Endothelial cell (in vitro differentiated cells): ENCODE measurements around the gene MPP4. TPM values are rescaled to one million over a fixed set of nuclear protein-coding genes. Genes with fewer than 3 reads are reported as not detected.

Experiments used
- DNase-seq: peaks from one replicate; pipeline ENCODE4 v3.0.0; 2021; ENCODE audit warnings: low spot score
- H3K27ac Mint-ChIP-seq: one replicate; pipeline ENCODE4 v1.8.0; 2021; ENCODE audit warnings: mixed read lengths, inconsistent platforms; ENCODE audit not compliant: unreplicated experiment
- H3K27me3 Mint-ChIP-seq: one replicate; pipeline ENCODE4 v1.8.0; 2021; ENCODE audit warnings: mild to moderate bottlenecking, moderate library complexity, mixed read lengths, inconsistent platforms; ENCODE audit not compliant: unreplicated experiment
- H3K36me3 Mint-ChIP-seq: one replicate; pipeline ENCODE4 v1.8.0; 2021; ENCODE audit warnings: mild to moderate bottlenecking, low read depth, mixed read lengths, inconsistent platforms; ENCODE audit not compliant: unreplicated experiment
- H3K4me1 Mint-ChIP-seq: one replicate; pipeline ENCODE4 v1.8.0; 2021; ENCODE audit warnings: mild to moderate bottlenecking, mixed read lengths, inconsistent platforms; ENCODE audit not compliant: unreplicated experiment
- H3K4me3 Mint-ChIP-seq: one replicate; pipeline ENCODE4 v1.8.0; 2021; ENCODE audit warnings: mild to moderate bottlenecking, mixed read lengths, inconsistent platforms; ENCODE audit not compliant: unreplicated experiment
- H3K9me3 Mint-ChIP-seq: one replicate; pipeline ENCODE4 v1.8.0; 2021; ENCODE audit warnings: mixed read lengths, inconsistent platforms; ENCODE audit not compliant: unreplicated experiment
- total RNA-seq: library from RNA; stranded (reverse); fragmentation: NEBNext Ultra II Directional; extraction: Animal tissue kit (Norgen Biotek cat#: 25700); gene quantifications from one replicate; pipeline ENCODE4 v1.2.1, GENCODE V29; 2021; ENCODE audit not compliant: unreplicated experiment
- TF ChIP-seq, protein P1 (sequence below): fragments of 200-600 bp; sonication (generic); IDR thresholded peaks from one replicate; pipeline ENCODE4 v1.5.0; 2021; ENCODE audit warnings: antibody characterized with exemption; ENCODE audit not compliant: unreplicated experiment

MPP4 gene
- total RNA-seq, 1 donor from 2014 or later: 0.13 TPM

- H3K9me3 Mint-ChIP-seq: no peaks in the 10 kb centered on the region
- TF ChIP-seq, protein P1, sequence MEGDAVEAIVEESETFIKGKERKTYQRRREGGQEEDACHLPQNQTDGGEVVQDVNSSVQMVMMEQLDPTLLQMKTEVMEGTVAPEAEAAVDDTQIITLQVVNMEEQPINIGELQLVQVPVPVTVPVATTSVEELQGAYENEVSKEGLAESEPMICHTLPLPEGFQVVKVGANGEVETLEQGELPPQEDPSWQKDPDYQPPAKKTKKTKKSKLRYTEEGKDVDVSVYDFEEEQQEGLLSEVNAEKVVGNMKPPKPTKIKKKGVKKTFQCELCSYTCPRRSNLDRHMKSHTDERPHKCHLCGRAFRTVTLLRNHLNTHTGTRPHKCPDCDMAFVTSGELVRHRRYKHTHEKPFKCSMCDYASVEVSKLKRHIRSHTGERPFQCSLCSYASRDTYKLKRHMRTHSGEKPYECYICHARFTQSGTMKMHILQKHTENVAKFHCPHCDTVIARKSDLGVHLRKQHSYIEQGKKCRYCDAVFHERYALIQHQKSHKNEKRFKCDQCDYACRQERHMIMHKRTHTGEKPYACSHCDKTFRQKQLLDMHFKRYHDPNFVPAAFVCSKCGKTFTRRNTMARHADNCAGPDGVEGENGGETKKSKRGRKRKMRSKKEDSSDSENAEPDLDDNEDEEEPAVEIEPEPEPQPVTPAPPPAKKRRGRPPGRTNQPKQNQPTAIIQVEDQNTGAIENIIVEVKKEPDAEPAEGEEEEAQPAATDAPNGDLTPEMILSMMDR: no peak
- peaks cover 3% of the 10 kb centered on the region for H3K4me1 Mint-ChIP-seq
- H3K36me3 Mint-ChIP-seq: peaks cover 7% of the 10 kb centered on the region
- no peak for DNase-seq
- no peak overlapping the region for H3K4me3 Mint-ChIP-seq
- no peak overlapping the region for H3K27ac Mint-ChIP-seq
- peaks cover 3% of the 10 kb centered on the region for H3K27me3 Mint-ChIP-seq
Measured at GRCh38 chr2:201638326-201638725, 60.1 kb downstream of the MPP4 start.

DNA sequence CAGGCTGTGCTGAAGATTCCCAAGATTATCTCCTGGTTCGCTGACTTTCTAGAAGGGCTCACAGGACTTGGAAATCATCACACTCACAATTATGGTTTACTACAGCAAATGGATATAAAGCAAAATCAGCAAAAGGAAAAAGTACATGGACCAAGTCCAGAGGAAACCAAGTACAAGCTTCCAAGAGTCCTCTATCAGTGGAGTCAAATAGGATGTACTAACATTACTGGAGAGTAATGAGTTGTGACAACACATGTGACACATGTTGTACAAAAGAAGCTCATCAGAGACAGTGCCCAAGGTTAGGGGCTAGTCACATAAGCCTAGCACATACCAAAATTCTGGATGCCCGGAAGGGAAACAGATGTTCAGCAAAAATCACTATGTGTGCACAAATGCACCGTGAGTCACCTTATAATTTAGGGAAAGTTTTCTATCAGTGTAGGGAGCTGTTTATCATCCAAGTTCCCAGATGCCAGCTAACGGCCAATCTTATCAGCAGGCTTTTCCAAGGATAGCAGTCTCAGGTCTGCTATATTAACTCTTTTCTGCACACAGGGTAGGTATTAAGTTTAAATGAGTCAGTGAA is 64.7 kb downstream of the MPP4 start:
- H3K9me3 Mint-ChIP-seq: no peaks in the 10 kb centered on the region
- H3K4me1 Mint-ChIP-seq: no peaks in the 10 kb centered on the region
- H3K4me3 Mint-ChIP-seq: no peak overlapping the region
- no peak overlapping the region for H3K27ac Mint-ChIP-seq
- H3K36me3 Mint-ChIP-seq: peaks cover 4% of the 10 kb centered on the region
- TF ChIP-seq, protein P1: no peak
- H3K27me3 Mint-ChIP-seq: no peaks in the 10 kb centered on the region
- no peak for DNase-seq

GRCh38 chr2:201631041-201631440 is 67.4 kb downstream of the MPP4 start:
- Mint-ChIP-seq H3K27me3 (no peaks in the 10 kb centered on the region), H3K4me3 (no peak overlapping the region), H3K4me1 (no peaks in the 10 kb centered on the region), H3K9me3 (no peaks in the 10 kb centered on the region), H3K36me3 (peaks cover 4% of the 10 kb centered on the region), H3K27ac (no peak overlapping the region)
- TF ChIP-seq, protein P1: no peak
- no peak for DNase-seq

- H3K4me3 Mint-ChIP-seq: no peak overlapping the region
- TF ChIP-seq, protein P1: no peak
- H3K4me1 Mint-ChIP-seq: no peaks in the 10 kb centered on the region
- no peaks in the 10 kb centered on the region for H3K27me3 Mint-ChIP-seq
- no peak overlapping the region for H3K27ac Mint-ChIP-seq
- no peak for DNase-seq
- no peaks in the 10 kb centered on the region for H3K9me3 Mint-ChIP-seq
- H3K36me3 Mint-ChIP-seq: peaks cover 4% of the 10 kb centered on the region
Measured at GRCh38 chr2:201630577-201630976, 67.9 kb downstream of the MPP4 start.

DNA sequence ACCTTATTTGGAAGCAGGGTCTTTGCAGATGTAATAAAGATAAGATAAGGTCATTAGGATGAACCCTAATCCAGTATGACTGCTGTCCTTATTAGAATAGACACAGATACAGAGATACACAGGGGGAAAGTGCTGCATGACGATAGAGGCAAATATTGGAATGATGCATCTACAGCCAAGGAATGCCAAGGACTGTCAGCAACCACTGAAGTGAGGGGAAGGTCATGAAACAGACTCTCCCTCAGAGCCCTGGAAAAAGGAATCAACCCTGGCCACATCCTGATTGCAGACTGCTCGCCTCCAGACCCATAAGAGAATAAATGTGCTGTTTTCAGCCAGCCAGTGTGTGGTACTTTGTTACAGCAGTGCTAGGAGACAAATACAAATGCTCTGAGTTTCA is 69.9 kb downstream of the MPP4 start:
- Mint-ChIP-seq H3K4me3 (no peak overlapping the region), H3K27ac (no peak overlapping the region), H3K4me1 (no peaks in the 10 kb centered on the region), H3K36me3 (peaks cover 3% of the 10 kb centered on the region), H3K9me3 (no peaks in the 10 kb centered on the region), H3K27me3 (no peaks in the 10 kb centered on the region)
- TF ChIP-seq, protein P1: no peak
- DNase-seq: no peak
